B cell (primary cell): ENCODE measurements around the gene SLC17A4.

Source experiments
- EZH2 ChIP-seq: IDR thresholded peaks from 2 replicates; pipeline ENCODE4 v1.6.1; 2012; ENCODE audit warnings: borderline replicate concordance, low read depth, mild to moderate bottlenecking, moderate library complexity, low read length; ENCODE audit not compliant: insufficient read depth, poor library complexity, severe bottlenecking
- TF ChIP-seq, protein P1 (sequence below): fragments of 200-600 bp; IDR thresholded peaks from one replicate; pipeline ENCODE4 v1.8.0; 2022; ENCODE audit warnings: antibody characterized with exemption, mild to moderate bottlenecking

DNA sequence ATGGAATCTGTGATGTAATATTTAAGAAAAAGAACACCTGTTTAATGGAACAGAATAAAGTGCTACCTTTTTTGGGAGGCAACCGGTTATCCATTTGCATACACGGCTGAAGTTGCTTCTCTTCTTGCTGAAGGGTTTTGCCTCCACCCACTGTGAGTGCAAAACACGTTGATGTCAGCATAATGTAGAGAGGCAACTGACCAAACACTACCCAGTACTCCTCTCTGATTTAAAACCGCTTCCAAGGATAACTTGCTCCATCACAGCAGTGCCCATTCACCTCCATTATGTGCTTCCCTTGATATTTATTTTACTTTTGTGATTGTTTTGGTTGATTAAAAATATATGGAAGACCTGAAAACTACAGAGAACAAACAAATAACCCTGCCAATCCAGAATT lies 75.9 kb downstream of the SLC17A4 start:
- TF ChIP-seq, protein P1, sequence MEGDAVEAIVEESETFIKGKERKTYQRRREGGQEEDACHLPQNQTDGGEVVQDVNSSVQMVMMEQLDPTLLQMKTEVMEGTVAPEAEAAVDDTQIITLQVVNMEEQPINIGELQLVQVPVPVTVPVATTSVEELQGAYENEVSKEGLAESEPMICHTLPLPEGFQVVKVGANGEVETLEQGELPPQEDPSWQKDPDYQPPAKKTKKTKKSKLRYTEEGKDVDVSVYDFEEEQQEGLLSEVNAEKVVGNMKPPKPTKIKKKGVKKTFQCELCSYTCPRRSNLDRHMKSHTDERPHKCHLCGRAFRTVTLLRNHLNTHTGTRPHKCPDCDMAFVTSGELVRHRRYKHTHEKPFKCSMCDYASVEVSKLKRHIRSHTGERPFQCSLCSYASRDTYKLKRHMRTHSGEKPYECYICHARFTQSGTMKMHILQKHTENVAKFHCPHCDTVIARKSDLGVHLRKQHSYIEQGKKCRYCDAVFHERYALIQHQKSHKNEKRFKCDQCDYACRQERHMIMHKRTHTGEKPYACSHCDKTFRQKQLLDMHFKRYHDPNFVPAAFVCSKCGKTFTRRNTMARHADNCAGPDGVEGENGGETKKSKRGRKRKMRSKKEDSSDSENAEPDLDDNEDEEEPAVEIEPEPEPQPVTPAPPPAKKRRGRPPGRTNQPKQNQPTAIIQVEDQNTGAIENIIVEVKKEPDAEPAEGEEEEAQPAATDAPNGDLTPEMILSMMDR, result no peak
- no peak for TF ChIP-seq EZH2
